Measurements from ENCODE around the gene CHD3. TPM values are rescaled to one million over a fixed set of nuclear protein-coding genes. Genes with fewer than 3 reads are reported as not detected.
A peak's percentile ranks its signal among the peaks of the same experiment; 100 is the strongest.

The CHD3 gene
- total and polyA plus RNA-seq, 2 of the 13 experiments (the other 11 are each of a cell fraction or from before 2014, with no cell fraction given), result 2.7 to 3.7 TPM

GRCh38 chr17:7842380-7843256 is 46.0 kb upstream of the CHD3 start (continued):
- no peak for TF ChIP-seq RCOR2 (CRISPR knock-in tag; IDR thresholded peaks at IDR 0.05)
- TF ChIP-seq ZNF264 (CRISPR knock-in tag; IDR thresholded peaks at IDR 0.05), result no peak
- TF ChIP-seq PRPF4 (IDR thresholded peaks at IDR 0.05; ENCODE audit: low read depth, low read length, poor library complexity, severe bottlenecking), result no peak
- TF ChIP-seq ZNF713 (CRISPR knock-in tag; IDR thresholded peaks at IDR 0.05), result no peak
- TF ChIP-seq PHB2 (IDR thresholded peaks at IDR 0.05; ENCODE audit: partially characterized antibody), result no peak
- no peak for TF ChIP-seq KDM1A (CRISPR knock-in tag; IDR thresholded peaks at IDR 0.05)
- TF ChIP-seq ZNF354B (CRISPR knock-in tag; IDR thresholded peaks at IDR 0.05), result no peak
- 0 out of 2 replicates have a peak, but pooled peaks have one; percentile 16 for TF ChIP-seq WIZ (CRISPR knock-in tag; IDR thresholded peaks at IDR 0.05)
- no peak for TF ChIP-seq SNRNP70 (IDR thresholded peaks at IDR 0.05; ENCODE audit: low read depth, low read length)
- TF ChIP-seq ZBTB2 (CRISPR knock-in tag; IDR thresholded peaks at IDR 0.05; ENCODE audit: low read depth), result no peak
- TF ChIP-seq ZSCAN29 (CRISPR knock-in tag; conservative IDR thresholded peaks at IDR 0.05), result no peak
- TF ChIP-seq TSC22D2 (CRISPR knock-in tag; IDR thresholded peaks at IDR 0.05; ENCODE audit: borderline replicate concordance), result no peak
- no peak for TF ChIP-seq GATA4 (IDR thresholded peaks at IDR 0.05; ENCODE audit: borderline replicate concordance, low read depth)
- TF ChIP-seq ZNF160 (CRISPR knock-in tag; IDR thresholded peaks at IDR 0.05), result no peak
- no peak; the same call in none of the 2 replicates for TF ChIP-seq MAX (IDR thresholded peaks at IDR 0.05)
- no peak for TF ChIP-seq CREB3 (CRISPR knock-in tag; IDR thresholded peaks at IDR 0.05)
- TF ChIP-seq ZFP36L2 (CRISPR knock-in tag; IDR thresholded peaks at IDR 0.05), result no peak
- TF ChIP-seq PCBP1 (IDR thresholded peaks at IDR 0.05; ENCODE audit: borderline replicate concordance, low read depth, low read length), result no peak
- no peak for TF ChIP-seq RERE (CRISPR knock-in tag; IDR thresholded peaks at IDR 0.05; ENCODE audit: low read depth)
- no peak for TF ChIP-seq ZNF460 (CRISPR knock-in tag; IDR thresholded peaks at IDR 0.05; ENCODE audit: borderline replicate concordance)
- no peak for TF ChIP-seq CHD2 (IDR thresholded peaks at IDR 0.05; ENCODE audit: low read depth, low read length)
